ENCODE results near the gene RNF207.

DNA sequence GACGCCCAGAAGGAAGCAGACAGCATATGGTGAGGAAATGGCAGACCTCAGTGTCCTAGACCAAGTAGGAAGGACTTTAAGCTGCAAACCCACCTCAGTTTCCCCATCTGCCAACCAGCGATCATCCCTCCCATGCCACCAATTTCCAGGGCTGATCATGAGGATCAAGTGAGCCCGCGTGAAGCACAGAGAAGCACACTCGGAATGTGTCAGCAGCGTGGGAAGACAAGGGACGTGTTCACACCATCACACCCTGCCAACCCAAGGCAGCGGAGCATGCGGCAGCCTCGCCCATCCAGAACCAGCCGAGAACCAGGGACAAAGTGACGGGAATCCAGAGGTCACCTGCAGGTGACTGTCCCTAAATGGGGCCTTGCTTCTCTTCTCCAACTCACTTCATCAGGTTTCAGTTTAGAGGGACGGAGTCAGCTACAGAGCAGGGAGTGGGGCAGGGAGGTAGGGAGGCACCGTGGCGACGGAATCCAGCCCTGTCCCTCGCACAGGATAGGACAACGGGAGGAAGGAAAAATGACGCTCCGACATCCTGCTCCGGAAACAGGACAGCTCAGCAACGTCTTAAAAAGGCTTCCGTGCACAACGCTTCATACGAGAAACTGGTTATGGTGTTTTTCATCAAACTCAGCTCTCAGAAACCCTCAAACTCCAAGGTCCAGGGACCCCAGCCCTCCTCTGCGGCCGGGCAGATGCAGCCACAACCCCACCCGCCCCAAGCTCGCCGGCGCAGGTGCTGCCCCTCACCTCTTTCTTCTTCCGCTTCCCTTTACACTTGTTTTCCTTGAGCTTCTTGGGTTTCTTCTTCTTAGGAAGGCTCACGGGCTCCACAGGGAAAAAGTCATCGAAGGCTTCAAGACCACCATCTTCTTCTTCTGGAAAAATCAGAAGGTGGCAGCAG, 38.3 kb upstream of the RNF207 start:
- TF ChIP-seq POLR2AphosphoS5 (IDR thresholded peaks at IDR 0.05) = no peak
- TF ChIP-seq, protein P1, sequence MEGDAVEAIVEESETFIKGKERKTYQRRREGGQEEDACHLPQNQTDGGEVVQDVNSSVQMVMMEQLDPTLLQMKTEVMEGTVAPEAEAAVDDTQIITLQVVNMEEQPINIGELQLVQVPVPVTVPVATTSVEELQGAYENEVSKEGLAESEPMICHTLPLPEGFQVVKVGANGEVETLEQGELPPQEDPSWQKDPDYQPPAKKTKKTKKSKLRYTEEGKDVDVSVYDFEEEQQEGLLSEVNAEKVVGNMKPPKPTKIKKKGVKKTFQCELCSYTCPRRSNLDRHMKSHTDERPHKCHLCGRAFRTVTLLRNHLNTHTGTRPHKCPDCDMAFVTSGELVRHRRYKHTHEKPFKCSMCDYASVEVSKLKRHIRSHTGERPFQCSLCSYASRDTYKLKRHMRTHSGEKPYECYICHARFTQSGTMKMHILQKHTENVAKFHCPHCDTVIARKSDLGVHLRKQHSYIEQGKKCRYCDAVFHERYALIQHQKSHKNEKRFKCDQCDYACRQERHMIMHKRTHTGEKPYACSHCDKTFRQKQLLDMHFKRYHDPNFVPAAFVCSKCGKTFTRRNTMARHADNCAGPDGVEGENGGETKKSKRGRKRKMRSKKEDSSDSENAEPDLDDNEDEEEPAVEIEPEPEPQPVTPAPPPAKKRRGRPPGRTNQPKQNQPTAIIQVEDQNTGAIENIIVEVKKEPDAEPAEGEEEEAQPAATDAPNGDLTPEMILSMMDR (IDR thresholded peaks at IDR 0.05) = no peak
